Measurements from ENCODE around the gene PIK3IP1.

DNA sequence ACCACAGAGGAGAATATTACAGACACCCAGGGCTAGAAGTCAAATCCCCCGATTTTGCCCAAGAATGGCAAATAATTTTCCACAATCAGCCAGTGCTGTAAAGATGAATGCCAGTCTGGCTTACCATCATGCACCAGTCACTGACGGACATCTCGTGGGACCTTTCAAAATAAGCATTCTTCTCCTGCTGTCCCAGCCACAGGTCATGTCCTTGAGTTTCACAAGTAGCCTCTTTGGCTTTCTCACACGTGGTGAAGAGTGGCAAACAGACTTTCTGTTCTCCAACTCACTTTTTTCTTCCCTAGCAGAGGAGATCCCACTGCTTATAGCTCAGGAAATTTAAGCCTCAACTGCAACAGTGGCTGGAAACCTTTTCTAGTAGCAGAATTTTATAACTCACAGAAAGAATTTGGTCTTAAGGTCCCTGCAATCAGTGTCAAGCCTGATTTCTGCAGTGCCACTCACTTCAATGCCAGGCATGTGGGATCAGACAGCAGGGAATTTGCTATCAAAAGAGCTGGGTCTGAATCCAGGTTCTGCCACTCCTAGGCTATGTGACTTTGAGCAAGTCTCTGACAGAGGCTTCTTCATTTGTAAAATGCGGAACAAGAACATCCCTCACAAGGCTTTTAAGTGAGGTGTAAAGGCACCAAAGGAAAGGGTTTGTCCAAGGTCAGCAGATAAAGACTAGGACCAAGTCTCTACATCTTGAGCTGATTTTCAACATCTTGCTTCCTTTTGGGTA lies 3.6 kb downstream of the PIK3IP1 start:
- TF ChIP-seq POLR2AphosphoS5 (IDR thresholded peaks at IDR 0.05) (peak in 1 of 3 donors; percentile 14), POLR2A (IDR thresholded peaks at IDR 0.05) (no peak), EP300 (IDR thresholded peaks at IDR 0.05) (no peak)
- TF ChIP-seq, protein P1, sequence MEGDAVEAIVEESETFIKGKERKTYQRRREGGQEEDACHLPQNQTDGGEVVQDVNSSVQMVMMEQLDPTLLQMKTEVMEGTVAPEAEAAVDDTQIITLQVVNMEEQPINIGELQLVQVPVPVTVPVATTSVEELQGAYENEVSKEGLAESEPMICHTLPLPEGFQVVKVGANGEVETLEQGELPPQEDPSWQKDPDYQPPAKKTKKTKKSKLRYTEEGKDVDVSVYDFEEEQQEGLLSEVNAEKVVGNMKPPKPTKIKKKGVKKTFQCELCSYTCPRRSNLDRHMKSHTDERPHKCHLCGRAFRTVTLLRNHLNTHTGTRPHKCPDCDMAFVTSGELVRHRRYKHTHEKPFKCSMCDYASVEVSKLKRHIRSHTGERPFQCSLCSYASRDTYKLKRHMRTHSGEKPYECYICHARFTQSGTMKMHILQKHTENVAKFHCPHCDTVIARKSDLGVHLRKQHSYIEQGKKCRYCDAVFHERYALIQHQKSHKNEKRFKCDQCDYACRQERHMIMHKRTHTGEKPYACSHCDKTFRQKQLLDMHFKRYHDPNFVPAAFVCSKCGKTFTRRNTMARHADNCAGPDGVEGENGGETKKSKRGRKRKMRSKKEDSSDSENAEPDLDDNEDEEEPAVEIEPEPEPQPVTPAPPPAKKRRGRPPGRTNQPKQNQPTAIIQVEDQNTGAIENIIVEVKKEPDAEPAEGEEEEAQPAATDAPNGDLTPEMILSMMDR (IDR thresholded peaks at IDR 0.05) = no peak
